IMR-90 (cell line): Measurements from ENCODE around the gene CDH13. TPM values are rescaled to one million over a fixed set of nuclear protein-coding genes. Genes with fewer than 3 reads are reported as not detected.
A peak's percentile ranks its signal among the peaks of the same experiment; 100 is the strongest.

ENCODE experiments used
- ATAC-seq: fragments of 200-7000 bp; cut with Tn5 transposase; 2 replicates; pipeline ENCODE4 v1.9.1; 2020; ENCODE audit warnings: low read depth, mild to moderate bottlenecking, moderate library complexity
- BruUV-seq: library from RNA; stranded (reverse); fragments of 400-500 nt; replicated peaks from 2 replicates; lab custom pipeline; 2021; lab: Mats Ljungman, UMichigan
- CTCF ChIA-PET: fragments of 300-600 bp; formaldehyde crosslinking; extraction: SDS; loops from one replicate; lab custom pipeline; 2021; ENCODE audit warnings: antibody characterized with exemption; lab: Yijun Ruan, JAX
- POLR2A ChIA-PET: fragments of 300-600 bp; sonication (Branson Sonifier 250); formaldehyde crosslinking; loops from one replicate; lab custom pipeline; 2022; ENCODE audit warnings: antibody characterized with exemption; ENCODE audit not compliant: unreplicated experiment; lab: Charles Lee
- DNase-seq: peaks from one replicate; pipeline ENCODE4 v3.0.0; 2013
- H2AFZ ChIP-seq: replicated peaks from 2 replicates; pipeline ENCODE3; 2013; ENCODE audit warnings: low read length, mild to moderate bottlenecking; ENCODE audit not compliant: poor library complexity
- H2AK5ac ChIP-seq: 2 replicates; pipeline ENCODE4 v1.6.1; 2013; ENCODE audit warnings: low read depth, low read length, inconsistent platforms
- H2AK9ac ChIP-seq: replicated peaks from 2 replicates; pipeline ENCODE3; 2013; ENCODE audit warnings: mild to moderate bottlenecking, low read depth, low read length, moderate library complexity; ENCODE audit not compliant: poor library complexity
- H2BK120ac ChIP-seq: 2 replicates; pipeline ENCODE4 v1.6.1; 2013; ENCODE audit warnings: low read depth, low read length, inconsistent platforms
- H2BK15ac ChIP-seq: 3 replicates; pipeline ENCODE4 v1.6.1; 2013; ENCODE audit warnings: low read depth, low read length, inconsistent platforms
- H2BK20ac ChIP-seq: 2 replicates; pipeline ENCODE4 v1.6.1; 2013; ENCODE audit warnings: low read depth, mild to moderate bottlenecking, inconsistent platforms, low read length, moderate library complexity
- H2BK5ac ChIP-seq: 2 replicates; pipeline ENCODE4 v1.6.1; 2013; ENCODE audit warnings: mild to moderate bottlenecking, low read depth, low read length, inconsistent platforms; ENCODE audit not compliant: poor library complexity, severe bottlenecking
- H3K14ac ChIP-seq: replicated peaks from 2 replicates; pipeline ENCODE4 v1.6.1; 2013; ENCODE audit warnings: low read depth, low read length, inconsistent platforms
- H3K18ac ChIP-seq: 2 replicates; pipeline ENCODE4 v1.6.1; 2013; ENCODE audit warnings: low read depth, low read length, control low read depth
- H3K23ac ChIP-seq: 2 replicates; pipeline ENCODE4 v1.6.1; 2013; ENCODE audit warnings: low read depth, low read length, inconsistent platforms
- H3K27ac ChIP-seq: 2 replicates; pipeline ENCODE4 v1.5.1; 2013; ENCODE audit warnings: mild to moderate bottlenecking, control low read depth, low read length; ENCODE audit not compliant: insufficient read depth
- H3K27me3 ChIP-seq: 2 replicates; pipeline ENCODE4 v1.6.1; 2013; ENCODE audit warnings: low read length; ENCODE audit not compliant: control insufficient read depth, insufficient read depth
- H3K36me3 ChIP-seq: 2 replicates; pipeline ENCODE4 v1.6.1; 2013; ENCODE audit warnings: low read length, mixed read lengths; ENCODE audit not compliant: control insufficient read depth, insufficient read depth
- H3K4ac ChIP-seq: 2 replicates; pipeline ENCODE4 v1.6.1; 2013; ENCODE audit warnings: low read depth, low read length, inconsistent platforms
- H3K4me1 ChIP-seq: 2 replicates; pipeline ENCODE4 v1.6.1; 2013; ENCODE audit warnings: low read length, mixed read lengths; ENCODE audit not compliant: control insufficient read depth, insufficient read depth
- H3K4me2 ChIP-seq: 2 replicates; pipeline ENCODE4 v1.6.1; 2013; ENCODE audit warnings: low read depth, mild to moderate bottlenecking, control low read depth, low read length, moderate library complexity
- H3K4me3 ChIP-seq: 2 replicates; pipeline ENCODE4 v1.5.1; 2013; ENCODE audit warnings: low read depth, mild to moderate bottlenecking, control low read depth, low read length, moderate library complexity; ENCODE audit not compliant: insufficient read depth
- H3K56ac ChIP-seq: 2 replicates; pipeline ENCODE4 v1.6.1; 2013; ENCODE audit warnings: low read length, inconsistent platforms; ENCODE audit not compliant: insufficient read depth; ENCODE audit errors: extremely low read depth
- H3K79me1 ChIP-seq, 2 experiments: 2 replicates each; pipeline ENCODE4 v1.6.1; 2013; ENCODE audit warnings: low read length in 2 of 2, inconsistent platforms in 1 of 2, low read depth in 1 of 2
- H3K9ac ChIP-seq: 2 replicates; pipeline ENCODE4 v1.6.1; 2013; ENCODE audit warnings: low read depth, low read length, control low read depth
- H3K9me1 ChIP-seq: 2 replicates; pipeline ENCODE4 v1.6.1; 2013; ENCODE audit warnings: low read length, inconsistent platforms; ENCODE audit not compliant: insufficient read depth
- H3K9me3 ChIP-seq: 2 replicates; pipeline ENCODE4 v1.6.1; 2013; ENCODE audit warnings: low read length; ENCODE audit not compliant: control insufficient read depth, insufficient read depth
- H4K20me1 ChIP-seq: 2 replicates; pipeline ENCODE4 v1.6.1; 2013; ENCODE audit warnings: low read length, inconsistent platforms; ENCODE audit not compliant: insufficient read depth
- H4K5ac ChIP-seq: 2 replicates; pipeline ENCODE4 v1.6.1; 2013; ENCODE audit warnings: mild to moderate bottlenecking, low read depth, low read length, control low read depth
- H4K8ac ChIP-seq, 2 experiments: 2 replicates each; pipeline ENCODE4 v1.6.1; 2013; ENCODE audit warnings: low read depth in 2 of 2, low read length in 2 of 2, control low read depth in 1 of 2, inconsistent platforms in 1 of 2
- H4K91ac ChIP-seq: 2 replicates; pipeline ENCODE4 v1.6.1; 2013; ENCODE audit warnings: low read depth, low read length, inconsistent platforms; ENCODE audit not compliant: insufficient read depth
- BHLHE40 ChIP-seq: fragments of 150-350 bp; IDR thresholded peaks from 2 replicates; pipeline ENCODE4 v1.6.1; 2016; ENCODE audit warnings: mild to moderate bottlenecking, low read depth, low read length
- CEBPB ChIP-seq: IDR thresholded peaks from 2 replicates; pipeline ENCODE4 v1.6.1; 2012; ENCODE audit warnings: low read depth, low read length, improper control_type of control experiment
- CHD1 ChIP-seq: IDR thresholded peaks from 2 replicates; pipeline ENCODE4 v1.6.1; 2012; ENCODE audit warnings: low read depth, low read length, improper control_type of control experiment
- CTCF ChIP-seq: conservative IDR thresholded peaks from 2 replicates; pipeline ENCODE4 v1.5.1; 2012; ENCODE audit warnings: mild to moderate bottlenecking, low read depth, low read length, improper control_type of control experiment
- ELK1 ChIP-seq: fragments of 150-350 bp; IDR thresholded peaks from 2 replicates; pipeline ENCODE4 v1.6.1; 2016; ENCODE audit warnings: low read depth, mild to moderate bottlenecking, low read length, moderate library complexity, borderline replicate concordance
- MAFK ChIP-seq: IDR thresholded peaks from 2 replicates; pipeline ENCODE4 v1.6.1; 2012; ENCODE audit warnings: low read depth, low read length, improper control_type of control experiment
- MAZ ChIP-seq: IDR thresholded peaks from 2 replicates; pipeline ENCODE4 v1.6.1; 2012; ENCODE audit warnings: low read depth, mild to moderate bottlenecking, low read length, improper control_type of control experiment, moderate library complexity, borderline replicate concordance
- MXI1 ChIP-seq: IDR thresholded peaks from 2 replicates; pipeline ENCODE4 v1.6.1; 2012; ENCODE audit warnings: low read depth, mild to moderate bottlenecking, low read length, moderate library complexity, borderline replicate concordance
- RAD21 ChIP-seq: IDR thresholded peaks from 2 replicates; pipeline ENCODE4 v1.6.1; 2012; ENCODE audit warnings: low read length, improper control_type of control experiment
- WGBS, 2 experiments: methylation state at CpG; one replicate each; pipeline versions ENCODE4 v1.1.5 to v1.1.7; 2013; ENCODE audit warnings: missing lambda C conversion rate in 2 of 2; ENCODE audit not compliant: insufficient read length in 1 of 2; ENCODE audit errors: extremely low coverage in 2 of 2; 5-methylcytosine and 5-hydroxymethylcytosine counted together
- dilution Hi-C: fragments of 300-500 bp; cut with HindIII; formaldehyde crosslinking; loops from one replicate; pipeline ENCODE4 v1.14.3; 2018; ENCODE audit warnings: low sequenced_read_pairs; ENCODE audit not compliant: unreplicated experiment
- in situ Hi-C: fragments of 300-500 bp; cut with MboI; formaldehyde crosslinking; loops from 3 replicates; pipeline ENCODE4 v1.14.3; 2019; ENCODE audit warnings: low sequenced_read_pairs, inconsistent platforms, mixed read lengths
- intact Hi-C: fragments of 100-400 bp; cut with micrococcal nuclease; formaldehyde crosslinking; loops from 2 replicates; pipeline ENCODE4 v1.10.0; 2022
- polyA plus RNA-seq, 3 experiments: library from polyadenylated mRNA; depleted of rRNA; stranded (reverse); fragments of >200 nt; gene quantifications; 2 replicates each; pipeline ENCODE4 v1.2.3, GENCODE V29; 2012; ENCODE audit warnings: low replicate concordance in 1 of 3
- total RNA-seq: library from RNA; depleted of rRNA; stranded (reverse); fragments of >200 nt; gene quantifications from 2 replicates; pipeline ENCODE4 v1.2.3, GENCODE V29; 2012
- TF ChIP-seq, protein P1 (sequence below): fragments of 150-350 bp; IDR thresholded peaks from 2 replicates; pipeline ENCODE4 v1.6.1; 2017; ENCODE audit warnings: mild to moderate bottlenecking, antibody characterized with exemption, low read length, low read depth

The CDH13 gene
- total and polyA plus RNA-seq, 2 of the 4 experiments (the other 2 are of a cell fraction), result 61.6 to 74.7 TPM

DNA sequence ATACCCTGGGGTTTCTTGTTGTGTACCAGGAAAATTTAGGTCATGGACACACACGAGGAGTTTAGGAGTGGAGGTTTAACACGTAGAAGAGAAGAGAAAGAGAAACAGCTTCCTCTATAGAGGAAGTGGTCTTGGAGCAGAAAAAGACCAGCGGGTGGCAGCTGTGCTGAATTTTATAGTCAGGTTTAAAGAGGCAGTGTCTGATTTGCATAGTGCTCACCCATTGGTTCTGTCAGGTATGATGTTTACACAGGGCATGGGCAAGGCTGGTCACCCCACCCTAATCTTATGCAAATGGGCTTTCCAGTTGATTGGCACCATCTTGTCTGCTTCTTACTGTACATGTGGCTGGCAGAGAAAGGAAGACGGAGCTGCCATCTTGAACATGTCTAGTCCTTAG is 309.0 kb downstream of the CDH13 start:
- H3K79me1 ChIP-seq, result peaks cover 3 to 12% of the 10 kb centered on the region in 2 experiments; a peak in 3 of 4 replicates
- intact Hi-C loops (no loop called here), dilution Hi-C loops (no loop called here), in situ Hi-C loops (no loop called here)
- H4K5ac ChIP-seq, result no peak overlapping the region
- H3K27me3 ChIP-seq, result no peaks in the 10 kb centered on the region
- no peak overlapping the region for H3K56ac ChIP-seq
- TF ChIP-seq CEBPB (no peak), MXI1 (no peak), MAFK (no peak), CHD1 (no peak), RAD21 (no peak), CTCF (no peak), BHLHE40 (no peak), ELK1 (no peak), MAZ (no peak)
- TF ChIP-seq, protein P1, sequence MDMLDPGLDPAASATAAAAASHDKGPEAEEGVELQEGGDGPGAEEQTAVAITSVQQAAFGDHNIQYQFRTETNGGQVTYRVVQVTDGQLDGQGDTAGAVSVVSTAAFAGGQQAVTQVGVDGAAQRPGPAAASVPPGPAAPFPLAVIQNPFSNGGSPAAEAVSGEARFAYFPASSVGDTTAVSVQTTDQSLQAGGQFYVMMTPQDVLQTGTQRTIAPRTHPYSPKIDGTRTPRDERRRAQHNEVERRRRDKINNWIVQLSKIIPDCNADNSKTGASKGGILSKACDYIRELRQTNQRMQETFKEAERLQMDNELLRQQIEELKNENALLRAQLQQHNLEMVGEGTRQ, result no peak
- WGBS, 2 experiments, result 40% methylated on average over 1 of the region's 4 CpGs; no CpG with 5 or more reads in 1 of the 2 experiments
- no peak overlapping the region for H3K4me2 ChIP-seq
- H3K23ac ChIP-seq, result no peak overlapping the region
- no peak overlapping the region for H4K8ac ChIP-seq
- no peaks in the 10 kb centered on the region for H3K36me3 ChIP-seq
- H2BK20ac ChIP-seq, result no peak overlapping the region; the same call in 1 of the 2 replicates
- CTCF ChIA-PET, result no interaction called here
- ATAC-seq, result no peak
- no peak overlapping the region for H2BK15ac ChIP-seq
- H2AK9ac ChIP-seq, result no peak overlapping the region
- H3K4me3 ChIP-seq, result no peak overlapping the region
- no peak overlapping the region for H3K27ac ChIP-seq
- no peak overlapping the region for H3K9ac ChIP-seq
- DNase-seq, result no peak
- H3K9me3 ChIP-seq, result peaks cover 6% of the 10 kb centered on the region; the same call in 1 of the 2 replicates
- H2AFZ ChIP-seq, result no peak overlapping the region
- peaks cover 4% of the 10 kb centered on the region for H3K4me1 ChIP-seq
- H3K4ac ChIP-seq, result no peak overlapping the region
- H2BK120ac ChIP-seq, result no peak overlapping the region
- POLR2A ChIA-PET, result no interaction called here
- H3K18ac ChIP-seq, result no peak overlapping the region
- no peak overlapping the region for H3K14ac ChIP-seq
- peaks cover 5% of the 10 kb centered on the region; the same call in 1 of the 2 replicates for H4K20me1 ChIP-seq
- no TSS peak for BruUV-seq
- peak overlapping the region; percentile 33; the same call in 1 of the 2 replicates for H2AK5ac ChIP-seq
- H3K9me1 ChIP-seq, result peaks cover 5% of the 10 kb centered on the region
- no peak overlapping the region for H2BK5ac ChIP-seq
- H4K91ac ChIP-seq, result no peak overlapping the region
